ENCODE measurements around the gene PRTN3. TPM values are rescaled to one million over a fixed set of nuclear protein-coding genes. Genes with fewer than 3 reads are reported as not detected.
A peak's percentile ranks its signal among the peaks of the same experiment; 100 is the strongest.

Gene PRTN3
- total RNA-seq, 1 donor from 2014 or later: not detected

DNA sequence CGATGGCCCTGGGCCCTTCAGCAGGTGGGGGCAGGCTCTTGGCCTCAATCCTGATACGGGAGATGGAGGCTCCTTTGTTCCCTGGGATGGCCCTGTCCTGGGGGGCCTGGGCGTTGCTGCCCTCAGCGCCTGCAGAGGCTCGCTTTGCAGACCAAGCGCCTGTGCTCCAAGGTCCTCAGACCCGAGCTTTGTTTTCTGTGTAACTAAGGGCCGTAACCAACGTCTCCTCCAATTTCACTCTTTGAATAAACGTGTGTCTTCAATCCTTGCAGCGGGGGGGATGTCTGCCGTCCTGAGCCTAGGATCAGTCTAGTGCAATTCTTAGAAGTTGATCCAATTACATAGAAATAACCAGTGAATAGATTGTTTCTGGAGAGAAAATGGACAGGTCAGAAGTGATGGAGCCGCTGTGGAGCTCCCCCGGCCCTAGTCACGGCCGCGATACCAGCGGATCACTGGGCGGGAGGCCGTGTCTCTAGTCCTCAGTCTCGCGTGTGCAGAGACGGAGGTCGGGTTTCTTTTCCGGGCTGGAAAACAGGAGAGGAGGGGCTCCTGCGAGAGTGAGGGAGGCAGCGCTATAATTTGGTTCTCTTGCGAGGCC is 38.2 kb upstream of the PRTN3 start:
- Histone ChIP-seq H3K4me1 (peaks cover 46% of the 10 kb centered on the region), H3K27ac (peak overlapping the region; percentile 30), H3K4me3 (peak overlapping the region; percentile 7), H3K36me3 (peaks cover 77% of the 10 kb centered on the region), H3K9me3 (no peaks in the 10 kb centered on the region), H3K27me3 (no peaks in the 10 kb centered on the region)
- DNase-seq: no peak
- TF ChIP-seq, protein P1, sequence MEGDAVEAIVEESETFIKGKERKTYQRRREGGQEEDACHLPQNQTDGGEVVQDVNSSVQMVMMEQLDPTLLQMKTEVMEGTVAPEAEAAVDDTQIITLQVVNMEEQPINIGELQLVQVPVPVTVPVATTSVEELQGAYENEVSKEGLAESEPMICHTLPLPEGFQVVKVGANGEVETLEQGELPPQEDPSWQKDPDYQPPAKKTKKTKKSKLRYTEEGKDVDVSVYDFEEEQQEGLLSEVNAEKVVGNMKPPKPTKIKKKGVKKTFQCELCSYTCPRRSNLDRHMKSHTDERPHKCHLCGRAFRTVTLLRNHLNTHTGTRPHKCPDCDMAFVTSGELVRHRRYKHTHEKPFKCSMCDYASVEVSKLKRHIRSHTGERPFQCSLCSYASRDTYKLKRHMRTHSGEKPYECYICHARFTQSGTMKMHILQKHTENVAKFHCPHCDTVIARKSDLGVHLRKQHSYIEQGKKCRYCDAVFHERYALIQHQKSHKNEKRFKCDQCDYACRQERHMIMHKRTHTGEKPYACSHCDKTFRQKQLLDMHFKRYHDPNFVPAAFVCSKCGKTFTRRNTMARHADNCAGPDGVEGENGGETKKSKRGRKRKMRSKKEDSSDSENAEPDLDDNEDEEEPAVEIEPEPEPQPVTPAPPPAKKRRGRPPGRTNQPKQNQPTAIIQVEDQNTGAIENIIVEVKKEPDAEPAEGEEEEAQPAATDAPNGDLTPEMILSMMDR (IDR thresholded peaks at IDR 0.05): no peak
- intact Hi-C loops (cut with DNase I): no loop called here
- no peak for ATAC-seq

GRCh38 chr19:803099-803561 is 37.7 kb upstream of the PRTN3 start:
- ATAC-seq (no peak), DNase-seq (no peak)
- Histone ChIP-seq H3K9me3 (no peaks in the 10 kb centered on the region), H3K4me1 (peaks cover 46% of the 10 kb centered on the region), H3K36me3 (peaks cover 83% of the 10 kb centered on the region), H3K27ac (peak overlapping the region; percentile 30), H3K4me3 (no peak overlapping the region), H3K27me3 (no peaks in the 10 kb centered on the region)
- TF ChIP-seq, protein P1 (IDR thresholded peaks at IDR 0.05): no peak
- intact Hi-C loops (cut with DNase I): no loop called here

GRCh38 chr19:803686-804418 is 36.9 kb upstream of the PRTN3 start:
- Histone ChIP-seq H3K36me3 (peaks cover 90% of the 10 kb centered on the region), H3K27ac (no peak overlapping the region), H3K4me3 (no peak overlapping the region), H3K4me1 (peaks cover 45% of the 10 kb centered on the region), H3K9me3 (no peaks in the 10 kb centered on the region), H3K27me3 (no peaks in the 10 kb centered on the region)
- TF ChIP-seq, protein P1 (IDR thresholded peaks at IDR 0.05): no peak
- no peak for ATAC-seq
- peak; percentile 60 for DNase-seq
- intact Hi-C loops (cut with DNase I): no loop called here

DNA sequence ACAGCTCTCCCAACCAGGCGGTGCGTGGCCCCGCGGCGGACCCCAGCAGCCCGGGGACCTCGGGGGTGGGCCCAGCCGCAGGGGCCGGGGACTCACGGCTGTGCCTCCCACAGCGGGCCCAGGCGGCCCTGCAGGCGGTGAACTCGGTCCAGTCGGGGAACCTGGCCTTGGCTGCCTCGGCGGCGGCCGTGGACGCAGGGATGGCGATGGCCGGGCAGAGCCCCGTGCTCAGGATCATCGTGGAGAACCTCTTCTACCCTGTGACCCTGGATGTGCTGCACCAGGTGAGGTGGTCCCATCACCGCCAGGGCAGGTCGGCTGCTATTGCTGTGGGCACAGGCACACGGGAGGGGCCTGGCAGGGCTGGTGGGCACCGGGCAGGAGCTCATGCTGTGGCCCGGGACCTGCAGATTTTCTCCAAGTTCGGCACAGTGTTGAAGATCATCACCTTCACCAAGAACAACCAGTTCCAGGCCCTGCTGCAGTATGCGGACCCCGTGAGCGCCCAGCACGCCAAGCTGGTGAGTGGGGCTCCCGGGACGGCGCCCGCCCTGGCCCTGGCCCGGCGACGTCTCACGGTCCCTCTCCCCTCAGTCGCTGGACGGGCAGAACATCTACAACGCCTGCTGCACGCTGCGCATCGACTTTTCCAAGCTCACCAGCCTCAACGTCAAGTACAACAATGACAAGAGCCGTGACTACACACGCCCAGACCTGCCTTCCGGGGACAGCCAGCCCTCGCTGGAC is 36.2 kb upstream of the PRTN3 start:
- Histone ChIP-seq H3K9me3 (no peaks in the 10 kb centered on the region), H3K4me3 (no peak overlapping the region), H3K36me3 (peaks cover 93% of the 10 kb centered on the region), H3K27me3 (no peaks in the 10 kb centered on the region), H3K27ac (no peak overlapping the region), H3K4me1 (peaks cover 38% of the 10 kb centered on the region)
- ATAC-seq (no peak), DNase-seq (peak; percentile 61)
- intact Hi-C loops (cut with DNase I): no loop called here
- TF ChIP-seq, protein P1 (IDR thresholded peaks at IDR 0.05): no peak

- intact Hi-C loops (cut with DNase I): no loop called here
- Histone ChIP-seq H3K4me1 (peaks cover 32% of the 10 kb centered on the region), H3K27ac (no peak overlapping the region), H3K4me3 (no peak overlapping the region), H3K9me3 (no peaks in the 10 kb centered on the region), H3K27me3 (no peaks in the 10 kb centered on the region), H3K36me3 (peaks cover 93% of the 10 kb centered on the region)
- no peak for ATAC-seq
- peak; percentile 51 for DNase-seq
- TF ChIP-seq, protein P1 (IDR thresholded peaks at IDR 0.05): no peak
These were observed 35.6 kb upstream of the PRTN3 start for GRCh38 chr19:805166-805551.

Data from upper lobe of right lung (tissue), 1 donor.